ENCODE results near the gene MTF1. TPM values are rescaled to one million over a fixed set of nuclear protein-coding genes. Genes with fewer than 3 reads are reported as not detected.

MTF1 gene
- total RNA-seq, 2 experiments from 2014 or later: 22.4 to 27.7 TPM

Other genes starting within 250 kb of the MTF1 start
- not detected for gene RSPO1, start 224.7 kb downstream of the MTF1 start, total RNA-seq
- 100 to 1,000 TPM in 1 of 2 experiments, 10 to 100 TPM in 1; 97.3 to 102 TPM for gene CDCA8, start 167.1 kb downstream of the MTF1 start, total RNA-seq
- not detected for gene EPHA10, start 94.5 kb downstream of the MTF1 start, total RNA-seq
- 1 to 10 TPM; 1.2 to 2.5 TPM for gene MANEAL, start 65.7 kb downstream of the MTF1 start, total RNA-seq
- gene C1orf122, start 51.8 kb downstream of the MTF1 start, total RNA-seq: 10 to 100 TPM; 19.1 to 22.2 TPM
- 10 to 100 TPM; 17.1 to 17.3 TPM for gene YRDC, start 51.4 kb downstream of the MTF1 start, total RNA-seq
- gene INPP5B, start 87.5 kb upstream of the MTF1 start, total RNA-seq: 10 to 100 TPM; 40.2 to 41.1 TPM
- gene SF3A3, start 130.4 kb upstream of the MTF1 start, total RNA-seq: 10 to 100 TPM; 86.3 to 98.0 TPM
- 10 to 100 TPM; 12.4 to 13.5 TPM for gene FHL3, start 145.9 kb upstream of the MTF1 start, total RNA-seq
- 10 to 100 TPM; 39.0 to 39.5 TPM for gene UTP11, start 153.1 kb upstream of the MTF1 start, total RNA-seq
- gene POU3F1, start 187.2 kb upstream of the MTF1 start, total RNA-seq: not detected